ENCODE results near the gene TMED9.
"Not testable (repeated sequence)": the region's sequence is repeated elsewhere in the genome, so short reads cannot be mapped to it uniquely, and the experiment has no call there.

The TMED9 gene

DNA sequence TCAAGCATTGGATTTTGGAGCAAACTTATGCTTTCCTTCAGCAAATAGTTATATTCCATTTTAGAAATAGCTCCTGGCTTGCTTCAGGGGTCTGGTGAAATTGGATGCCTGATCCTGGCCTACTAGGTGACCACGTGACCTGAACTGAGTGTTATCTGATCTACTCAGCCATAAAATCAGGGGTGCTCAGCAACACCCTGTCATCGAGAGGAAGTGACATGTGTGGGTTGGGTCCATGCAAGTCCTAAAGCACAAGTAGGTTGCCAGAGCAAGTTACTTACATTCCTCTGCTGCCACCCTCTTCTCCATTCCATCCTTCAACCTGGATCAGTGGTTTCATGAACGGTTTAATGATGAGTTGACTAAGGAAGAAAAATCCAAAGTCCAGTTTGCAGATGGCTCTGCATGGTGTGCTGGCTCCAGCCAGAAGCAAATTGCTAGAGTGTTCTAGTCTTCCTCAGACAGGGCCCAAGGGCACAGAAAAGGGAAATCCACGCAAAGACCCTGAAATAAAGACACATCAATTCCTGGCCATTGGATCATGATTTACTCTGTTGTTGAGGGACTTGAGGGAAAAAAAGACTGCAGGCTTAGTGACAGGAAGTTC lies 34.9 kb upstream of the TMED9 start:
- no peaks in the 10 kb centered on the region for H3K27me3 ChIP-seq (ENCODE audit: insufficient read depth, low read length)
- H4K8ac ChIP-seq (ENCODE audit: low read depth, low read length) = no peak overlapping the region
- no peak overlapping the region for H4K91ac ChIP-seq (ENCODE audit: low read depth, low read length)
- H2BK5ac ChIP-seq (ENCODE audit: low read depth, low read length, poor library complexity) = no peak overlapping the region
- H2BK120ac ChIP-seq (ENCODE audit: insufficient read depth, low read length, poor library complexity) = no peak overlapping the region
- H3K4me2 ChIP-seq (ENCODE audit: low read length) = no peak overlapping the region
- no peak overlapping the region for H2AFZ ChIP-seq (ENCODE audit: insufficient read depth, low read length, poor library complexity)
- H3K4me1 ChIP-seq (ENCODE audit: control insufficient read depth in 1 of 2, insufficient read depth in 2 of 2, low read length in 2 of 2) = peaks cover 7 to 13% of the 10 kb centered on the region in 2 experiments
- DNase-seq = no peak
- WGBS (ENCODE audit: extremely low coverage, insufficient coverage, insufficient read length) = no CpG with 5 or more reads among the region's 4 CpGs
- no peak overlapping the region for H2BK12ac ChIP-seq (ENCODE audit: low read length)
- H3K36me3 ChIP-seq (ENCODE audit: control insufficient read depth in 1 of 2, insufficient read depth in 2 of 2, low read length in 2 of 2) = peaks cover 3 to 4% of the 10 kb centered on the region in 2 experiments
- no peak overlapping the region for H3K23ac ChIP-seq (ENCODE audit: low read length)
- H3K4me3 ChIP-seq (ENCODE audit: low read depth, low read length) = no peak overlapping the region
- H3K4ac ChIP-seq (ENCODE audit: low read depth, low read length) = no peak overlapping the region
- H4K12ac ChIP-seq (ENCODE audit: low read depth, low read length) = no peak overlapping the region
- no peak overlapping the region for H3K14ac ChIP-seq (ENCODE audit: low read length)
- H2AK5ac ChIP-seq (ENCODE audit: low read length) = no peak overlapping the region
- peaks cover 16% of the 10 kb centered on the region for H3K79me2 ChIP-seq (ENCODE audit: control insufficient read depth, insufficient read depth, low read length, poor library complexity)
- peaks cover 6% of the 10 kb centered on the region for H3K79me1 ChIP-seq (ENCODE audit: low read length)
- H3K27ac ChIP-seq (ENCODE audit: low read depth, low read length) = no peak overlapping the region
- no peak overlapping the region for H3K9ac ChIP-seq (ENCODE audit: low read length)
- no peak overlapping the region for H3K18ac ChIP-seq (ENCODE audit: low read length)
- no peaks in the 10 kb centered on the region for H3K9me3 ChIP-seq (ENCODE audit: insufficient read depth, low read depth, low read length)

DNA sequence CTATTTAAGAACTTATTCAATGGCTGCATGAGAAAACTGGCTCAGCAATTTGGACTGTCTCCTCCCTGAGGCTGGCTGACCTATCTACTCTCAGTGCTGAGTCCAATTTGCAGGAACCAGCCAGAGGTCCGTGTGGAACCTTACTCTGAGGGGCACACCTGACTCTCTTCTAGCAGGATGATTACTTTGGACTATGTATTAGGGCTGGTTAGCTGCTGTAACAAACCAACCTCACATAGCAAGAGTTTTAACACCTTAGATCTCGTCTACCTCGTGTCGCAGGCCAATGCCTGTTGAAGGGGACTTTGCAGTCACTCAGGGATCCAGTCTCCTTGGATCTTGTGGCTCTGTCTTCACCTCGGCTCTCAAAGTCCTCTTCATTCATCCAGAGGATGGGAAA lies 34.2 kb upstream of the TMED9 start:
- no peak overlapping the region for H4K12ac ChIP-seq (ENCODE audit: low read depth, low read length)
- H4K91ac ChIP-seq (ENCODE audit: low read depth, low read length) = no peak overlapping the region
- no peaks in the 10 kb centered on the region for H3K9me3 ChIP-seq (ENCODE audit: insufficient read depth, low read depth, low read length)
- no peak for DNase-seq
- H3K14ac ChIP-seq (ENCODE audit: low read length) = no peak overlapping the region
- no peak overlapping the region for H4K8ac ChIP-seq (ENCODE audit: low read depth, low read length)
- no peak overlapping the region for H2BK120ac ChIP-seq (ENCODE audit: insufficient read depth, low read length, poor library complexity)
- H3K23ac ChIP-seq (ENCODE audit: low read length) = no peak overlapping the region
- H2AFZ ChIP-seq (ENCODE audit: insufficient read depth, low read length, poor library complexity) = no peak overlapping the region
- H2AK5ac ChIP-seq (ENCODE audit: low read length) = no peak overlapping the region
- H3K79me2 ChIP-seq (ENCODE audit: control insufficient read depth, insufficient read depth, low read length, poor library complexity) = peaks cover 14% of the 10 kb centered on the region
- no peak overlapping the region for H3K4ac ChIP-seq (ENCODE audit: low read depth, low read length)
- H3K27me3 ChIP-seq (ENCODE audit: insufficient read depth, low read length) = no peaks in the 10 kb centered on the region
- H3K27ac ChIP-seq (ENCODE audit: low read depth, low read length) = no peak overlapping the region
- peaks cover 6% of the 10 kb centered on the region for H3K79me1 ChIP-seq (ENCODE audit: low read length)
- H3K4me3 ChIP-seq (ENCODE audit: low read depth, low read length) = no peak overlapping the region
- H2BK5ac ChIP-seq (ENCODE audit: low read depth, low read length, poor library complexity) = no peak overlapping the region
- H3K4me2 ChIP-seq (ENCODE audit: low read length) = no peak overlapping the region
- H3K4me1 ChIP-seq (ENCODE audit: control insufficient read depth in 1 of 2, insufficient read depth in 2 of 2, low read length in 2 of 2) = peaks cover 5 to 11% of the 10 kb centered on the region in 2 experiments
- H3K36me3 ChIP-seq (ENCODE audit: control insufficient read depth in 1 of 2, insufficient read depth in 2 of 2, low read length in 2 of 2) = peaks cover 0 to 3% of the 10 kb centered on the region in 2 experiments
- no peak overlapping the region for H2BK12ac ChIP-seq (ENCODE audit: low read length)
- no peak overlapping the region for H3K18ac ChIP-seq (ENCODE audit: low read length)
- no peak overlapping the region for H3K9ac ChIP-seq (ENCODE audit: low read length)
- no CpG with 5 or more reads among the region's 5 CpGs for WGBS (ENCODE audit: extremely low coverage, insufficient coverage, insufficient read length)

DNA sequence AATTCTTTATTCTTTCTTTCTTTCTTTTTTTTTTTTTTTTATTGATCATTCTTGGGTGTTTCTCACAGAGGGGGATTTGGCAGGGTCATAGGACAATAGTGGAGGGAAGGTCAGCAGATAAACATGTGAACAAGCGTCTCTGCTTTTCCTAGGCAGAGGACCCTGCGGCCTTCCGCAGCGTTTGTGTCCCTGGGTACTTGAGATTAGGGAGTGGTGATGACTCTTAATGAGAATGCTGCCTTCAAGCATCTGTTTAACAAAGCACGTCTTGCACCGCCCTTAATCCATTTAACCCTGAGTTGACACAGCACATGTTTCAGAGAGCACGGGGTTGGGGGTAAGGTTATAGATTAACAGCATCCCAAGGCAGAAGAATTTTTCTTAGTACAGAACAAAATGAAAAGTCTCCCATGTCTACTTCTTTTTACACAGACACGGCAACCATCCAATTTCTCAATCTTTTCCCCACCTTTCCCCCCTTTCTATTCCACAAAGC lies 32.5 kb upstream of the TMED9 start:
- no CpG with 5 or more reads among the region's 8 CpGs for WGBS (ENCODE audit: extremely low coverage, insufficient coverage, insufficient read length)
- not testable (repeated sequence) for H3K4me2 ChIP-seq (ENCODE audit: low read length); H3K14ac ChIP-seq (ENCODE audit: low read length); DNase-seq; H4K12ac ChIP-seq (ENCODE audit: low read depth, low read length); H3K9me3 ChIP-seq (ENCODE audit: insufficient read depth, low read depth, low read length); H3K4me1 ChIP-seq (ENCODE audit: control insufficient read depth in 1 of 2, insufficient read depth in 2 of 2, low read length in 2 of 2); H2AK5ac ChIP-seq (ENCODE audit: low read length); H3K23ac ChIP-seq (ENCODE audit: low read length); H3K27ac ChIP-seq (ENCODE audit: low read depth, low read length); H2AFZ ChIP-seq (ENCODE audit: insufficient read depth, low read length, poor library complexity); H3K18ac ChIP-seq (ENCODE audit: low read length); H4K91ac ChIP-seq (ENCODE audit: low read depth, low read length); H3K36me3 ChIP-seq (ENCODE audit: control insufficient read depth in 1 of 2, insufficient read depth in 2 of 2, low read length in 2 of 2); H3K79me2 ChIP-seq (ENCODE audit: control insufficient read depth, insufficient read depth, low read length, poor library complexity); H3K27me3 ChIP-seq (ENCODE audit: insufficient read depth, low read length); H2BK12ac ChIP-seq (ENCODE audit: low read length); H3K79me1 ChIP-seq (ENCODE audit: low read length); H3K9ac ChIP-seq (ENCODE audit: low read length); H3K4me3 ChIP-seq (ENCODE audit: low read depth, low read length); H3K4ac ChIP-seq (ENCODE audit: low read depth, low read length); H2BK120ac ChIP-seq (ENCODE audit: insufficient read depth, low read length, poor library complexity); H2BK5ac ChIP-seq (ENCODE audit: low read depth, low read length, poor library complexity); H4K8ac ChIP-seq (ENCODE audit: low read depth, low read length)

- Histone ChIP-seq H3K4me1 (ENCODE audit: control insufficient read depth in 1 of 2, insufficient read depth in 2 of 2, low read length in 2 of 2) (no peaks in the 10 kb centered on the region), H2BK120ac (ENCODE audit: insufficient read depth, low read length, poor library complexity) (no peak overlapping the region), H2BK5ac (ENCODE audit: low read depth, low read length, poor library complexity) (no peak overlapping the region), H3K4me3 (ENCODE audit: low read depth, low read length) (no peak overlapping the region), H3K4ac (ENCODE audit: low read depth, low read length) (no peak overlapping the region), H2AK5ac (ENCODE audit: low read length) (no peak overlapping the region), H3K18ac (ENCODE audit: low read length) (no peak overlapping the region), H4K8ac (ENCODE audit: low read depth, low read length) (no peak overlapping the region), H3K9ac (ENCODE audit: low read length) (no peak overlapping the region), H3K79me1 (ENCODE audit: low read length) (no peaks in the 10 kb centered on the region), H2AFZ (ENCODE audit: insufficient read depth, low read length, poor library complexity) (no peak overlapping the region), H3K79me2 (ENCODE audit: control insufficient read depth, insufficient read depth, low read length, poor library complexity) (no peaks in the 10 kb centered on the region), H3K27ac (ENCODE audit: low read depth, low read length) (no peak overlapping the region), H3K4me2 (ENCODE audit: low read length) (no peak overlapping the region), H3K36me3 (ENCODE audit: control insufficient read depth in 1 of 2, insufficient read depth in 2 of 2, low read length in 2 of 2) (no peaks in the 10 kb centered on the region), H3K23ac (ENCODE audit: low read length) (no peak overlapping the region), H3K9me3 (ENCODE audit: insufficient read depth, low read depth, low read length) (no peaks in the 10 kb centered on the region), H3K14ac (ENCODE audit: low read length) (no peak overlapping the region), H4K12ac (ENCODE audit: low read depth, low read length) (no peak overlapping the region), H4K91ac (ENCODE audit: low read depth, low read length) (no peak overlapping the region), H3K27me3 (ENCODE audit: insufficient read depth, low read length) (no peaks in the 10 kb centered on the region), H2BK12ac (ENCODE audit: low read length) (no peak overlapping the region)
- no peak for DNase-seq
- no CpG with 5 or more reads among the region's 8 CpGs for WGBS (ENCODE audit: extremely low coverage, insufficient coverage, insufficient read length)
These were observed 27.0 kb upstream of the TMED9 start for GRCh38 chr5:177565046-177565445.
